Neuronal stem cell (in vitro differentiated cells): Measurements from ENCODE around the gene MALAT1.

Experiments used
- DNase-seq: peaks from one replicate; pipeline ENCODE4 v3.0.0-alpha.2; 2013; ENCODE audit warnings: low spot score
- H2AFZ ChIP-seq: one replicate; pipeline ENCODE4 v1.6.1; 2013; ENCODE audit warnings: mild to moderate bottlenecking, low read length, inconsistent platforms
- H2AK5ac ChIP-seq: 2 replicates; pipeline ENCODE4 v1.6.1; 2013; ENCODE audit warnings: low read depth, mild to moderate bottlenecking, inconsistent platforms, low read length, moderate library complexity, mixed read lengths
- H2BK120ac ChIP-seq: 2 replicates; pipeline ENCODE4 v1.6.1; 2013; ENCODE audit warnings: low read depth, mild to moderate bottlenecking, inconsistent platforms, low read length, moderate library complexity, mixed read lengths
- H2BK12ac ChIP-seq: one replicate; pipeline ENCODE4 v1.6.1; 2013; ENCODE audit warnings: low read length, inconsistent platforms
- H2BK15ac ChIP-seq: 2 replicates; pipeline ENCODE4 v1.6.1; 2013; ENCODE audit warnings: mild to moderate bottlenecking, low read length, inconsistent platforms, mixed read lengths
- H2BK5ac ChIP-seq: one replicate; pipeline ENCODE4 v1.6.1; 2013; ENCODE audit warnings: inconsistent platforms, mild to moderate bottlenecking, low read length, moderate library complexity
- H3K14ac ChIP-seq: one replicate; pipeline ENCODE4 v1.6.1; 2013; ENCODE audit warnings: low read length, inconsistent platforms
- H3K18ac ChIP-seq: 2 replicates; pipeline ENCODE4 v1.6.1; 2013; ENCODE audit warnings: low read length, inconsistent platforms
- H3K23ac ChIP-seq: 2 replicates; pipeline ENCODE4 v1.6.1; 2013; ENCODE audit warnings: low read depth, mild to moderate bottlenecking, mixed read lengths, low read length, inconsistent platforms; ENCODE audit not compliant: poor library complexity
- H3K27ac ChIP-seq: replicated peaks from 3 replicates; pipeline ENCODE4 v1.5.1; 2013; ENCODE audit warnings: low read length, inconsistent platforms
- H3K27me3 ChIP-seq, 3 experiments: 2 replicates each; pipeline ENCODE4 v1.6.1; 2013; ENCODE audit warnings: low read length in 3 of 3, mild to moderate bottlenecking in 2 of 3, inconsistent platforms in 1 of 3, low read depth in 1 of 3, mixed read lengths in 1 of 3, moderate library complexity in 1 of 3; ENCODE audit not compliant: control insufficient read depth in 3 of 3, insufficient read depth in 3 of 3
- H3K36me3 ChIP-seq, 2 donors: replicated peaks in 1 of 2; 2 replicates each; pipeline ENCODE4 v1.6.1; 2013; ENCODE audit warnings: low read length in 2 of 2; ENCODE audit not compliant: control insufficient read depth in 2 of 2, insufficient read depth in 2 of 2
- H3K4ac ChIP-seq: 2 replicates; pipeline ENCODE4 v1.6.1; 2013; ENCODE audit warnings: inconsistent platforms, mild to moderate bottlenecking, low read length, moderate library complexity
- H3K4me1 ChIP-seq, 2 donors: 1 replicate in 1 of 2; 2 replicates in 1 of 2; pipeline ENCODE4 v1.6.1; 2013; ENCODE audit warnings: low read length in 2 of 2, low read depth in 1 of 2; ENCODE audit not compliant: control insufficient read depth in 2 of 2, insufficient read depth in 1 of 2
- H3K4me2 ChIP-seq: one replicate; pipeline ENCODE4 v1.6.1; 2013; ENCODE audit warnings: mild to moderate bottlenecking, low read length, inconsistent platforms; ENCODE audit not compliant: insufficient read depth, poor library complexity, severe bottlenecking
- H3K4me3 ChIP-seq, 2 donors: 2 replicates each; pipeline ENCODE4 v1.5.1; 2013; ENCODE audit warnings: low read length in 2 of 2, mild to moderate bottlenecking in 2 of 2, inconsistent platforms in 1 of 2, moderate library complexity in 1 of 2
- H3K79me1 ChIP-seq: one replicate; pipeline ENCODE4 v1.6.1; 2013; ENCODE audit warnings: low read depth, mild to moderate bottlenecking, inconsistent platforms, low read length, moderate library complexity
- H3K9ac ChIP-seq: one replicate; pipeline ENCODE4 v1.6.1; 2013; ENCODE audit warnings: mild to moderate bottlenecking, low read depth, low read length, inconsistent platforms; ENCODE audit not compliant: poor library complexity
- H3K9me3 ChIP-seq, 2 donors: replicated peaks in 1 of 2; 2 replicates each; pipeline versions ENCODE3 to v1.6.1; 2013; ENCODE audit warnings: low read length in 2 of 2, mild to moderate bottlenecking in 2 of 2, inconsistent platforms in 1 of 2, low read depth in 1 of 2, mixed read lengths in 1 of 2, moderate library complexity in 1 of 2; ENCODE audit not compliant: control insufficient read depth in 2 of 2, insufficient read depth in 1 of 2
- H4K8ac ChIP-seq: one replicate; pipeline ENCODE4 v1.6.1; 2013; ENCODE audit warnings: low read depth, mild to moderate bottlenecking, inconsistent platforms, low read length, moderate library complexity
- H4K91ac ChIP-seq: one replicate; pipeline ENCODE4 v1.6.1; 2013; ENCODE audit warnings: low read length, low read depth, mild to moderate bottlenecking, inconsistent platforms; ENCODE audit not compliant: poor library complexity
- WGBS, 2 donors: extraction: QIAGEN DNeasy Blood & Tissue Kit; methylation state at CpG; one replicate each; pipeline ENCODE4 v1.1.7; 2013; ENCODE audit warnings: missing lambda C conversion rate in 2 of 2, mixed read lengths in 1 of 2; ENCODE audit not compliant: insufficient read length in 2 of 2, insufficient replicate concordance in 1 of 2; ENCODE audit errors: extremely low coverage in 2 of 2; 5-methylcytosine and 5-hydroxymethylcytosine counted together

The MALAT1 gene

DNA sequence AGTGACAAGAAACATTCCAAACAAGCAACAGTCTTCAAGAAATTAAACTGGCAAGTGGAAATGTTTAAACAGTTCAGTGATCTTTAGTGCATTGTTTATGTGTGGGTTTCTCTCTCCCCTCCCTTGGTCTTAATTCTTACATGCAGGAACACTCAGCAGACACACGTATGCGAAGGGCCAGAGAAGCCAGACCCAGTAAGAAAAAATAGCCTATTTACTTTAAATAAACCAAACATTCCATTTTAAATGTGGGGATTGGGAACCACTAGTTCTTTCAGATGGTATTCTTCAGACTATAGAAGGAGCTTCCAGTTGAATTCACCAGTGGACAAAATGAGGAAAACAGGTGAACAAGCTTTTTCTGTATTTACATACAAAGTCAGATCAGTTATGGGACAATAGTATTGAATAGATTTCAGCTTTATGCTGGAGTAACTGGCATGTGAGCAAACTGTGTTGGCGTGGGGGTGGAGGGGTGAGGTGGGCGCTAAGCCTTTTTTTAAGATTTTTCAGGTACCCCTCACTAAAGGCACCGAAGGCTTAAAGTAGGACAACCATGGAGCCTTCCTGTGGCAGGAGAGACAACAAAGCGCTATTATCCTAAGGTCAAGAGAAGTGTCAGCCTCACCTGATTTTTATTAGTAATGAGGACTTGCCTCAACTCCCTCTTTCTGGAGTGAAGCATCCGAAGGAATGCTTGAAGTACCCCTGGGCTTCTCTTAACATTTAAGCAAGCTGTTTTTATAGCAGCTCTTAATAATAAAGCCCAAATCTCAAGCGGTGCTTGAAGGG, 6.0 kb downstream of the MALAT1 start:
- peak overlapping the region; percentile 8 for H3K27ac ChIP-seq
- H3K14ac ChIP-seq, result no peak overlapping the region
- no peaks in the 10 kb centered on the region for H3K9me3 ChIP-seq
- H2BK120ac ChIP-seq, result no peak overlapping the region
- no peak overlapping the region for H3K9ac ChIP-seq
- no peak overlapping the region for H2AFZ ChIP-seq
- H2BK15ac ChIP-seq, result no peak overlapping the region
- H2BK5ac ChIP-seq, result no peak overlapping the region
- no peak overlapping the region for H4K91ac ChIP-seq
- H2BK12ac ChIP-seq, result no peak overlapping the region
- peaks cover 2 to 10% of the 10 kb centered on the region in 2 donors for H3K4me1 ChIP-seq
- H3K18ac ChIP-seq, result no peak overlapping the region
- WGBS, 2 donors, result no CpG with 5 or more reads among the region's 8 CpGs
- DNase-seq, result no peak
- no peaks in the 10 kb centered on the region for H3K27me3 ChIP-seq
- peak overlapping the region; percentile 72 to 75 for H3K4me3 ChIP-seq
- H3K36me3 ChIP-seq, result peaks cover 46 to 74% of the 10 kb centered on the region in 2 donors
- no peak overlapping the region for H2AK5ac ChIP-seq
- H3K4ac ChIP-seq, result no peak overlapping the region
- no peaks in the 10 kb centered on the region for H3K79me1 ChIP-seq
- no peak overlapping the region for H4K8ac ChIP-seq
- H3K4me2 ChIP-seq, result peak overlapping the region; percentile 69
- no peak overlapping the region for H3K23ac ChIP-seq

DNA sequence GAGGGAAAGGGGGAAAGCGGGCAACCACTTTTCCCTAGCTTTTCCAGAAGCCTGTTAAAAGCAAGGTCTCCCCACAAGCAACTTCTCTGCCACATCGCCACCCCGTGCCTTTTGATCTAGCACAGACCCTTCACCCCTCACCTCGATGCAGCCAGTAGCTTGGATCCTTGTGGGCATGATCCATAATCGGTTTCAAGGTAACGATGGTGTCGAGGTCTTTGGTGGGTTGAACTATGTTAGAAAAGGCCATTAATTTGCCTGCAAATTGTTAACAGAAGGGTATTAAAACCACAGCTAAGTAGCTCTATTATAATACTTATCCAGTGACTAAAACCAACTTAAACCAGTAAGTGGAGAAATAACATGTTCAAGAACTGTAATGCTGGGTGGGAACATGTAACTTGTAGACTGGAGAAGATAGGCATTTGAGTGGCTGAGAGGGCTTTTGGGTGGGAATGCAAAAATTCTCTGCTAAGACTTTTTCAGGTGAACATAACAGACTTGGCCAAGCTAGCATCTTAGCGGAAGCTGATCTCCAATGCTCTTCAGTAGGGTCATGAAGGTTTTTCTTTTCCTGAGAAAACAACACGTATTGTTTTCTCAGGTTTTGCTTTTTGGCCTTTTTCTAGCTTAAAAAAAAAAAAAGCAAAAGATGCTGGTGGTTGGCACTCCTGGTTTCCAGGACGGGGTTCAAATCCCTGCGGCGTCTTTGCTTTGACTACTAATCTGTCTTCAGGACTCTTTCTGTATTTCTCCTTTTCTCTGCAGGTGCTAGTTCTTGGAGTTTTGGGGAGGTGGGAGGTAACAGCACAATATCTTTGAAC, 6.8 kb downstream of the MALAT1 start:
- H3K14ac ChIP-seq, result no peak overlapping the region
- no peaks in the 10 kb centered on the region for H3K9me3 ChIP-seq
- H3K27me3 ChIP-seq, result no peaks in the 10 kb centered on the region
- H3K79me1 ChIP-seq, result no peaks in the 10 kb centered on the region
- no CpG with 5 or more reads among the region's 12 CpGs for WGBS, 2 donors
- no peak overlapping the region for H3K18ac ChIP-seq
- H3K9ac ChIP-seq, result peak overlapping the region; percentile 85
- no peak overlapping the region for H2AFZ ChIP-seq
- peak overlapping the region; percentile 72 to 75 for H3K4me3 ChIP-seq
- no peak overlapping the region for H3K23ac ChIP-seq
- H3K36me3 ChIP-seq, result peaks cover 41 to 69% of the 10 kb centered on the region in 2 donors
- DNase-seq, result no peak
- H4K8ac ChIP-seq, result no peak overlapping the region
- no peak overlapping the region for H2BK15ac ChIP-seq
- H2BK5ac ChIP-seq, result no peak overlapping the region
- peak overlapping the region; percentile 18 for H3K27ac ChIP-seq
- H3K4ac ChIP-seq, result no peak overlapping the region
- no peak overlapping the region for H2BK12ac ChIP-seq
- H3K4me2 ChIP-seq, result peak overlapping the region; percentile 69
- H3K4me1 ChIP-seq, result peaks cover 2 to 10% of the 10 kb centered on the region in 2 donors
- no peak overlapping the region for H4K91ac ChIP-seq
- no peak overlapping the region for H2AK5ac ChIP-seq
- H2BK120ac ChIP-seq, result no peak overlapping the region

- H3K36me3 ChIP-seq, result peaks cover 39 to 63% of the 10 kb centered on the region in 2 donors
- peak overlapping the region; percentile 72 to 75 for H3K4me3 ChIP-seq
- DNase-seq, result no peak
- no peak overlapping the region for H2BK12ac ChIP-seq
- no peak overlapping the region for H3K9ac ChIP-seq
- no peaks in the 10 kb centered on the region for H3K9me3 ChIP-seq
- H3K4ac ChIP-seq, result no peak overlapping the region
- H3K18ac ChIP-seq, result no peak overlapping the region
- H2BK120ac ChIP-seq, result no peak overlapping the region
- no peak overlapping the region for H2AFZ ChIP-seq
- H3K79me1 ChIP-seq, result no peaks in the 10 kb centered on the region
- H3K4me2 ChIP-seq, result peak overlapping the region; percentile 69
- no peak overlapping the region for H2BK15ac ChIP-seq
- H2BK5ac ChIP-seq, result no peak overlapping the region
- WGBS, 2 donors, result no CpG with 5 or more reads among the region's 4 CpGs
- no peak overlapping the region for H4K91ac ChIP-seq
- H3K23ac ChIP-seq, result no peak overlapping the region
- H3K4me1 ChIP-seq, result peaks cover 2 to 10% of the 10 kb centered on the region in 2 donors
- no peak overlapping the region for H2AK5ac ChIP-seq
- H3K27ac ChIP-seq, result peak overlapping the region; percentile 14
- H4K8ac ChIP-seq, result no peak overlapping the region
- no peak overlapping the region for H3K14ac ChIP-seq
- no peaks in the 10 kb centered on the region for H3K27me3 ChIP-seq
These were observed 7.5 kb downstream of the MALAT1 start for GRCh38 chr11:65506290-65506771.
